Measurements from ENCODE around the gene PRR13. TPM values are rescaled to one million over a fixed set of nuclear protein-coding genes. Genes with fewer than 3 reads are reported as not detected.
A peak's percentile ranks its signal among the peaks of the same experiment; 100 is the strongest.
"Not testable (repeated sequence)": the region's sequence is repeated elsewhere in the genome, so short reads cannot be mapped to it uniquely, and the experiment has no call there.

The PRR13 gene
- total RNA-seq, 1 donor from 2014 or later = 20.6 TPM

DNA sequence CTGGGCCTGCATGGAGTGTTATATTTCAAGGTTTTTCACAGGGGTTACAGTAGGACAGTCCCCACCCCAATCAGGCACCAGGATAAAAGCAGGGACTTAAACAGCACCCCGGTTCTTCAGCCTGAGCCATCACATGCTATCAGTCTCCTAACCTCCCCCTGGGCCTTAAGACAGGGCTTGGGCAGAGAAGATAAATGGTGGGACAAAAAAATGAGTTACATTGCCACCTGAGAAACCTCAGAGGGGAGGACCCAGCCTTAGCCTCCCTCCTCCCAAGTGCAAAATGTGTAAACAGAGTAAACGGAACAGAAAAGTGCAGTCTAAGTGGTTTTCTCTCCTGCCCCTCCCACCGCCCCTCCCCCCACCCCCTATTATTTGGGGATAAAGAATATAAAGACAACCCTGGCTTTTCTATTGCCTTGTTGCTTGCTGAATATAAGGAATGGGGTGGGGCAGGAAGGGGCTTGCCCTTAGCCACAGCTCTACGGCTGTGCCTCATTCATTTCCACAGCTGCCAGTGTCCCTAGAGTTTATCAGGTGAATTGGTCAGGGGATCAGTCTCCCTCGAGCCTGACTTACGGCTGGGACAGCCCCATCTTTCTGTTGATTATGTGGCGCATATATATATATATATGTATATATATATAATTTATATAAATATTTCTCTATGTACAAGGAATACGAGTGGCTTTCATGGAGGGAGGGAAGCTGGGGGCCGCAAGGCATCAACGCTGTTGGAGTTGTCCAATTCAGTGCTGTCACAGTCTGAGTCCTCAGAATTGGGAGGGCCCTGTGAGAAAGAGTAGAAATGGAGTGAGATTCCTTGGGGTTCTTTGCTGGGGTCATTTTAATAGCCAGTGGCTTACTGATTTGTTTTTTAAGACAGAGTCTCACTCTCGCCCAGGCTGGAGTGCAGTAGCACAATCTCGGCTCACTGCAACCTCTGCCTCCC, 39.2 kb downstream of the PRR13 start:
- Histone ChIP-seq H3K36me3 (peaks cover 83 to 92% of the 10 kb centered on the region in 2 donors), H3K4me1 (no peaks in the 10 kb centered on the region), H3K27me3 (no peaks in the 10 kb centered on the region), H3K9me3 (no peaks in the 10 kb centered on the region), H3K4me3 (no peak overlapping the region), H3K27ac (peak overlapping the region in 1 of 2 donors; percentile 14)
- TF ChIP-seq, protein P1, sequence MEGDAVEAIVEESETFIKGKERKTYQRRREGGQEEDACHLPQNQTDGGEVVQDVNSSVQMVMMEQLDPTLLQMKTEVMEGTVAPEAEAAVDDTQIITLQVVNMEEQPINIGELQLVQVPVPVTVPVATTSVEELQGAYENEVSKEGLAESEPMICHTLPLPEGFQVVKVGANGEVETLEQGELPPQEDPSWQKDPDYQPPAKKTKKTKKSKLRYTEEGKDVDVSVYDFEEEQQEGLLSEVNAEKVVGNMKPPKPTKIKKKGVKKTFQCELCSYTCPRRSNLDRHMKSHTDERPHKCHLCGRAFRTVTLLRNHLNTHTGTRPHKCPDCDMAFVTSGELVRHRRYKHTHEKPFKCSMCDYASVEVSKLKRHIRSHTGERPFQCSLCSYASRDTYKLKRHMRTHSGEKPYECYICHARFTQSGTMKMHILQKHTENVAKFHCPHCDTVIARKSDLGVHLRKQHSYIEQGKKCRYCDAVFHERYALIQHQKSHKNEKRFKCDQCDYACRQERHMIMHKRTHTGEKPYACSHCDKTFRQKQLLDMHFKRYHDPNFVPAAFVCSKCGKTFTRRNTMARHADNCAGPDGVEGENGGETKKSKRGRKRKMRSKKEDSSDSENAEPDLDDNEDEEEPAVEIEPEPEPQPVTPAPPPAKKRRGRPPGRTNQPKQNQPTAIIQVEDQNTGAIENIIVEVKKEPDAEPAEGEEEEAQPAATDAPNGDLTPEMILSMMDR (IDR thresholded peaks at IDR 0.05) = no peak
- intact Hi-C loops (cut with DNase I) = no loop called here
- DNase-seq (ENCODE audit: low spot score in 2 of 2) = peak in 1 of 2 donors; percentile 13

DNA sequence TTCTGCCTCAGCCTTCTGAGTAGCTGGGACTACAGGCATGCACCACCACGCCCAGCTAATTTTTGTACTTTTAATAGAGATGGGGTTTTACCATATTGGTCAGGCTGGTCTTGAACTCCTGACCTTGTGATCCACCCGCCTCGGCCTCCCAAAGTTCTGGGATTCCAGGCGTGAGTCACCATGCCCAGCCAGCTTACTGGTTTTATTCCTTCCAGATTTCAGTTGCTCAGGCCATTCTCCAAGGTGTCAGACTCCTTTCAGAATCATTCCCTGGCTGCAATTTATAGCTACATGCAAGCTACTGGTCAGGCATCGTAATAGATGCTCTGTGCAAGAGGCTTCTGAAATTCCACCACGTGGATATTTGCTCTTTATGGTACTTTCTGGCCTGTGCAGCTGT, 39.9 kb downstream of the PRR13 start:
- Histone ChIP-seq H3K36me3 (peaks cover 83 to 91% of the 10 kb centered on the region in 2 donors), H3K27ac (peak overlapping the region; percentile 3 to 14)
- H3K4me3 ChIP-seq; H3K4me1 ChIP-seq; H3K9me3 ChIP-seq; H3K27me3 ChIP-seq; intact Hi-C loops (cut with DNase I): not testable (repeated sequence)
- peak in 1 of 2 donors; percentile 61 for DNase-seq (ENCODE audit: low spot score in 2 of 2)

DNA sequence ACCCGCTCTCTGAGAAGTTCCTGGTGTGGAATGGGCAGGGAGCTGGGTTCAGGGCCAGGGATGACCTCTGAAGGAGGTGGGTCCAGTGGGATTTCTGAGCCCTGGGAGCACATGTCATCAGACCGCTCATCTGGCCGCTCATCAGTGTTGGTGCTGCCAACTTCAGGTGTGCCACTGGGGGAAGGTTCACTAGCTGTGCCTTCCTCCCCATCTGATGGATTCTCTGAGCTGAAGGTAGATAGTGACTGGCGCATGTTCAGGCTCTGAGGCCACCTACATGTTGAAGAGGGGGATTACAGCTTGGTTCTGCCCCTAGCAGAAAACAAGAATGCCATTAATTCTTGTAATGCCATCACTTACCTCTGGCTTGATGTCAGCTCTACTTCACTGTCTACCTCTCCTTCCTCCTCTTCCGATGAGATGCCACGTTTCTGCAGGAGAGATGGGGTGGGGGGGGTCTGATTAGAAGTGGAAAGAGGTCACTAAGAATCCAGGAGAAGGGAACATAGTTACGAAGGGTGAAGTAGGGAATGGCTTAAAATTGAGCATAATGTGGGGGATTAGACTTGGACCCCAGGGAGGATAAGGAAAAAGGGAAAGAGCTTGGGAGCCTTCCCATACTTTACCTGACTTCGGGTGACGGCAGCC, 40.5 kb downstream of the PRR13 start:
- no peaks in the 10 kb centered on the region for H3K9me3 ChIP-seq
- TF ChIP-seq, protein P1 (IDR thresholded peaks at IDR 0.05) = no peak
- intact Hi-C loops (cut with DNase I) = no loop called here
- H3K36me3 ChIP-seq = peaks cover 85 to 91% of the 10 kb centered on the region in 2 donors
- no peak overlapping the region for H3K4me3 ChIP-seq
- no peaks in the 10 kb centered on the region for H3K4me1 ChIP-seq
- no peaks in the 10 kb centered on the region for H3K27me3 ChIP-seq
- peak in 1 of 2 donors; percentile 19 for DNase-seq (ENCODE audit: low spot score in 2 of 2)
- peak overlapping the region; percentile 3 to 10 for H3K27ac ChIP-seq

DNA sequence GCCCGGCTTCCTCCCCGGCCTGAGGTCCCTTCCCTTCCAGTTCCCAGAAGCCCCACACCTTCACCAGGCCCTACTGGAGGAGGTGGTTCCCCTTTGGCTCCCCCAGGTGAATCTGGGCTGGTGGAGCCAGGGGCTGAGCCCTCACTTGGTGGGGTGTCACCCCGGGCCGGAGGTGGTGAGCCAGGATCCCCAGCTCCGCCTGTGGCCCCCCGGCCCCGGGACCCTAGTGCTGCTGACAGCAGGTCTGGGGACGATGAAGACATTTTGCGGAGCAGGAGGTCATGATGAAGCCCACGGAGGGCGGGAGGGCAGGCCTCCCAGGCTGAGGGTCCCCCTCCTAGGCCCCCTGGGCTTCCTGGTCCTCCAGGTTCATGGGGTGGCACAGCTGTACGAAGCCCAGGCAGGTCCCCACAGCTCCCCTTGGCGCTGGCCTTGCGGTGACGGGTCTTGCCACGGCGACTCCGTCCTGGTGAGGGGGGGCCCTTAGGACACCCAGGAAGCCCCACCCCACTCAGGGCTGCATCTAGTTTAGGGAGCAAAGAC, 41.2 kb downstream of the PRR13 start:
- TF ChIP-seq, protein P1 (IDR thresholded peaks at IDR 0.05) = no peak
- Histone ChIP-seq H3K36me3 (peaks cover 85 to 92% of the 10 kb centered on the region in 2 donors), H3K27me3 (no peaks in the 10 kb centered on the region), H3K27ac (peak overlapping the region in 1 of 2 donors; percentile 10), H3K4me3 (no peak overlapping the region), H3K9me3 (no peaks in the 10 kb centered on the region), H3K4me1 (no peaks in the 10 kb centered on the region)
- peak in 1 of 2 donors; percentile 58 for DNase-seq (ENCODE audit: low spot score in 2 of 2)
- intact Hi-C loops (cut with DNase I) = no loop called here

DNA sequence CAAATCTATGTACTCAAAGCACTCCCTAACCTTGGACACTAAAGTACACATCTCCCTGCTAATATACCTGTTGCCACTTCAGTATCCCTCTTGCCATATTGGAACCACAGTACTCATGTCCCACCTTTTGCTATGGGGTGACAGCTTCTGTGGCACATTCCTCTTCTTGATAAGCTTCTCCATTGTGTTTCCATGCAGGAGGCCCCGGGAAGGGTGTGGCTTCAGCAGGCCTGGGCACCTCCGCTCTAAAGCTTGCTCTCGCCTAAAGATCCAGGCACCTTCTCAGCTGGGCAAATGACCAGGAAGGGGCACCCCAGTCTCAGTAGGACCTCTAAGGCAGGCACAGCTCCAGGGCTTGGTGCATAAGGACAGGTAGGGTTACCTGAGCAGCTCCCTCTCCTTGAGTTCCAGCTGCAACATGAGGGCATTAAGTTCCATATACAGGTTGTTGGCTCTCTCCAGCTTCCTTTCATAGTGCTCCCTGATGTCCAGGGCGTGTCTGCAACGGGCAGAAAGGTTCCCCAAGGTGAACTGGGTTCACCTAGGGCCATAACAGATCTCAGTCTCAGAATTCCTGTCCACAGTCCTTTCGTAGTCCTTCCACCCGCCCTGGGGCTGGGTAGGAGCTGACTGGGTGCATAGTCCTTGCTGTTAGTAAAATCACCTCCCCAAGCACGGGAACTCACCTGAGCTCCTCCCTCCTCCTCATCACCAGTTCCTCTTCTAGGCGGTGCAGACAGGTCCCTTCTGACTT, 41.9 kb downstream of the PRR13 start:
- Histone ChIP-seq H3K4me1 (no peaks in the 10 kb centered on the region), H3K27me3 (no peaks in the 10 kb centered on the region)
- DNase-seq (ENCODE audit: low spot score in 2 of 2) = peak in 1 of 2 donors; percentile 55

More for the DNA sequence above, 41.9 kb downstream of the PRR13 start:
- intact Hi-C loops (cut with DNase I) = no loop called here
- Histone ChIP-seq H3K36me3 (peaks cover 81 to 91% of the 10 kb centered on the region in 2 donors), H3K9me3 (no peaks in the 10 kb centered on the region), H3K27ac (no peak overlapping the region), H3K4me3 (no peak overlapping the region)
- TF ChIP-seq, protein P1 (IDR thresholded peaks at IDR 0.05) = no peak

Measured in ascending aorta (tissue), 2 donors.